Skeletal muscle cell (primary cell): Measurements from ENCODE around the gene CRABP1.
A peak's percentile ranks its signal among the peaks of the same experiment; 100 is the strongest.

Experiments used
- DNase-seq: peaks from one replicate; pipeline ENCODE4 v3.0.0-alpha.2; 2010; ENCODE audit warnings: low read depth
- H3K4me3 ChIP-seq: 2 replicates; pipeline ENCODE4 v1.5.1; 2011; ENCODE audit warnings: low read depth, mild to moderate bottlenecking, control low read depth, low read length, moderate library complexity

Gene CRABP1

GRCh38 chr15:78316283-78317083 is 23.7 kb upstream of the CRABP1 start:
- no peak for DNase-seq
- no peak overlapping the region for H3K4me3 ChIP-seq

- DNase-seq = no peak
- H3K4me3 ChIP-seq = no peak overlapping the region
Observed at GRCh38 chr15:78317145-78317836, 22.9 kb upstream of the CRABP1 start.

GRCh38 chr15:78319588-78319987 is 20.6 kb upstream of the CRABP1 start:
- DNase-seq = no peak
- no peak overlapping the region for H3K4me3 ChIP-seq

GRCh38 chr15:78320183-78320582 is 20.0 kb upstream of the CRABP1 start:
- no peak for DNase-seq
- H3K4me3 ChIP-seq = no peak overlapping the region

GRCh38 chr15:78321041-78321570 is 19.0 kb upstream of the CRABP1 start:
- H3K4me3 ChIP-seq = no peak overlapping the region
- no peak for DNase-seq

GRCh38 chr15:78321786-78322185 is 18.4 kb upstream of the CRABP1 start:
- H3K4me3 ChIP-seq = no peak overlapping the region
- DNase-seq = no peak

- DNase-seq = peak; percentile 24
- no peak overlapping the region for H3K4me3 ChIP-seq
Observed at GRCh38 chr15:78322243-78322642, 17.9 kb upstream of the CRABP1 start.

GRCh38 chr15:78322724-78323521 is 17.2 kb upstream of the CRABP1 start:
- H3K4me3 ChIP-seq = no peak overlapping the region
- DNase-seq = no peak

GRCh38 chr15:78323693-78324092 is 16.5 kb upstream of the CRABP1 start:
- DNase-seq = no peak
- no peak overlapping the region for H3K4me3 ChIP-seq

- H3K4me3 ChIP-seq = no peak overlapping the region
- no peak for DNase-seq
Observed at GRCh38 chr15:78324144-78324543, 16.0 kb upstream of the CRABP1 start.

- H3K4me3 ChIP-seq = no peak overlapping the region
- no peak for DNase-seq
Observed at GRCh38 chr15:78325092-78325843, 14.9 kb upstream of the CRABP1 start.

GRCh38 chr15:78327466-78327865 is 12.7 kb upstream of the CRABP1 start:
- DNase-seq = no peak

GRCh38 chr15:78329625-78330024 is 10.5 kb upstream of the CRABP1 start:
- no peak for DNase-seq
- no peak overlapping the region for H3K4me3 ChIP-seq

More at GRCh38 chr15:78327466-78327865, 12.7 kb upstream of the CRABP1 start:
- no peak overlapping the region for H3K4me3 ChIP-seq

- H3K4me3 ChIP-seq = no peak overlapping the region
- DNase-seq = no peak
Observed at GRCh38 chr15:78334845-78335244, 5.3 kb upstream of the CRABP1 start.

- no peak overlapping the region for H3K4me3 ChIP-seq
- no peak for DNase-seq
Observed at GRCh38 chr15:78335985-78336384, 4.2 kb upstream of the CRABP1 start.

GRCh38 chr15:78338781-78339180 is 1.4 kb upstream of the CRABP1 start:
- H3K4me3 ChIP-seq = no peak overlapping the region
- DNase-seq = no peak

- no peak for DNase-seq
- H3K4me3 ChIP-seq = no peak overlapping the region
Observed at GRCh38 chr15:78339559-78339958, 594 bp upstream of the CRABP1 start.

GRCh38 chr15:78341057-78341987 is 1.2 kb downstream of the CRABP1 start:
- no peak overlapping the region for H3K4me3 ChIP-seq
- no peak for DNase-seq
